DND-41 (cell line): Measurements from ENCODE around the gene BCR.

Source experiments
- ATAC-seq: fragments of 200-7000 bp; cut with Tn5 transposase; 3 replicates; pipeline ENCODE4 v1.9.1; 2021; ENCODE audit warnings: low read depth; ENCODE audit not compliant: insufficient read depth
- DNase-seq: peaks from one replicate; pipeline ENCODE4 v3.0.0-alpha.2; 2020
- H2AFZ ChIP-seq: 2 replicates; pipeline ENCODE4 v1.6.0; 2012; ENCODE audit warnings: low read depth, low read length
- H3K27ac ChIP-seq: 2 replicates; pipeline ENCODE4 v1.5.1; 2012; ENCODE audit warnings: low read length, inconsistent platforms
- H3K27me3 ChIP-seq: fragments of 200-600 bp; sonication (generic); 2 replicates; pipeline ENCODE4 v1.6.0; 2012; ENCODE audit warnings: low read length, mild to moderate bottlenecking, inconsistent platforms; ENCODE audit not compliant: insufficient read depth, poor library complexity
- H3K36me3 ChIP-seq: 2 replicates; pipeline ENCODE4 v1.5.1; 2012; ENCODE audit warnings: low read length, inconsistent platforms; ENCODE audit not compliant: insufficient read depth
- H3K4me1 ChIP-seq: 2 replicates; pipeline ENCODE4 v1.5.1; 2012; ENCODE audit warnings: mild to moderate bottlenecking, low read length; ENCODE audit not compliant: insufficient read depth
- H3K4me2 ChIP-seq: 2 replicates; pipeline ENCODE4 v1.6.0; 2012; ENCODE audit warnings: mild to moderate bottlenecking, moderate library complexity, low read length, inconsistent platforms; ENCODE audit not compliant: insufficient read depth
- H3K4me3 ChIP-seq, 2 experiments: fragments of 200-600 bp in 1 of 2; shearing (Covaris generic) in 1 of 2; 2 replicates each; pipeline ENCODE4 v1.5.1; 2012 to 2016; ENCODE audit warnings: inconsistent platforms in 2 of 2, low read length in 2 of 2, mild to moderate bottlenecking in 2 of 2, low read depth in 1 of 2, moderate library complexity in 1 of 2
- H3K79me2 ChIP-seq: 2 replicates; pipeline ENCODE4 v1.6.0; 2012; ENCODE audit warnings: low read length, inconsistent platforms; ENCODE audit not compliant: insufficient read depth
- H3K9ac ChIP-seq: 2 replicates; pipeline ENCODE4 v1.6.0; 2012; ENCODE audit warnings: low read depth, mild to moderate bottlenecking, inconsistent platforms, low read length, moderate library complexity
- H3K9me3 ChIP-seq: 2 replicates; pipeline ENCODE4 v1.5.1; 2012; ENCODE audit warnings: low read length, moderate library complexity, mild to moderate bottlenecking, inconsistent platforms; ENCODE audit not compliant: insufficient read depth, severe bottlenecking
- H4K20me1 ChIP-seq: 2 replicates; pipeline ENCODE4 v1.6.0; 2012; ENCODE audit warnings: low read length; ENCODE audit not compliant: insufficient read depth
- EZH2 ChIP-seq: IDR thresholded peaks from 3 replicates; pipeline ENCODE4 v1.6.1; 2012; ENCODE audit warnings: borderline replicate concordance, low read depth, mild to moderate bottlenecking, moderate library complexity, low read length, inconsistent platforms; ENCODE audit not compliant: severe bottlenecking
- TF ChIP-seq, protein P1 (sequence below): IDR thresholded peaks from 2 replicates; pipeline ENCODE4 v1.5.1; 2012; ENCODE audit warnings: borderline replicate concordance, low read length, moderate library complexity, mild to moderate bottlenecking; ENCODE audit not compliant: poor library complexity, severe bottlenecking; ENCODE audit errors: extremely low read depth

BCR gene

DNA sequence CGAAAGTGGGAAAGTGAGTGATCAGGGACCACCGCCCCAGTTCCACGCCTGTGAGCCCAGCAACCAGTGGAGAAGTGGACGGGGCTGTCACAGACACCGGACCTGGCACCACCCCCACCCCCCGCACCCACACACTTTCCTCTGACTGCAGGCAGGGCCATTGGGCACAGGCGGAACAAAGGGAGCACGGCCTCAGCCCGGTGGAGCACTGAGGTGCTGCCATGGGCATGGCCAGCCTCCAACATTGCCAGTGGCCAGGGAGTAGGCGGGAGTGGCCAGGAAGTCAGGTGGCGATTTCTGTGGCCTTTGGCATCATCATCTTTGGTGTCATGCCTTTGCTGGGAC is 78.5 kb downstream of the BCR start:
- H3K4me2 ChIP-seq: no peak overlapping the region
- no peak overlapping the region for H3K4me3 ChIP-seq
- no peak overlapping the region for H3K27ac ChIP-seq
- H3K9me3 ChIP-seq: no peaks in the 10 kb centered on the region
- H3K4me1 ChIP-seq: no peaks in the 10 kb centered on the region
- H4K20me1 ChIP-seq: peaks cover 33% of the 10 kb centered on the region
- TF ChIP-seq, protein P1, sequence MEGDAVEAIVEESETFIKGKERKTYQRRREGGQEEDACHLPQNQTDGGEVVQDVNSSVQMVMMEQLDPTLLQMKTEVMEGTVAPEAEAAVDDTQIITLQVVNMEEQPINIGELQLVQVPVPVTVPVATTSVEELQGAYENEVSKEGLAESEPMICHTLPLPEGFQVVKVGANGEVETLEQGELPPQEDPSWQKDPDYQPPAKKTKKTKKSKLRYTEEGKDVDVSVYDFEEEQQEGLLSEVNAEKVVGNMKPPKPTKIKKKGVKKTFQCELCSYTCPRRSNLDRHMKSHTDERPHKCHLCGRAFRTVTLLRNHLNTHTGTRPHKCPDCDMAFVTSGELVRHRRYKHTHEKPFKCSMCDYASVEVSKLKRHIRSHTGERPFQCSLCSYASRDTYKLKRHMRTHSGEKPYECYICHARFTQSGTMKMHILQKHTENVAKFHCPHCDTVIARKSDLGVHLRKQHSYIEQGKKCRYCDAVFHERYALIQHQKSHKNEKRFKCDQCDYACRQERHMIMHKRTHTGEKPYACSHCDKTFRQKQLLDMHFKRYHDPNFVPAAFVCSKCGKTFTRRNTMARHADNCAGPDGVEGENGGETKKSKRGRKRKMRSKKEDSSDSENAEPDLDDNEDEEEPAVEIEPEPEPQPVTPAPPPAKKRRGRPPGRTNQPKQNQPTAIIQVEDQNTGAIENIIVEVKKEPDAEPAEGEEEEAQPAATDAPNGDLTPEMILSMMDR: no peak
- TF ChIP-seq EZH2: no peak
- no peak overlapping the region for H3K9ac ChIP-seq
- peaks cover 90% of the 10 kb centered on the region for H3K36me3 ChIP-seq
- DNase-seq (no peak), ATAC-seq (no peak)
- H2AFZ ChIP-seq: no peak overlapping the region
- peaks cover 13% of the 10 kb centered on the region for H3K79me2 ChIP-seq
- no peaks in the 10 kb centered on the region for H3K27me3 ChIP-seq

DNA sequence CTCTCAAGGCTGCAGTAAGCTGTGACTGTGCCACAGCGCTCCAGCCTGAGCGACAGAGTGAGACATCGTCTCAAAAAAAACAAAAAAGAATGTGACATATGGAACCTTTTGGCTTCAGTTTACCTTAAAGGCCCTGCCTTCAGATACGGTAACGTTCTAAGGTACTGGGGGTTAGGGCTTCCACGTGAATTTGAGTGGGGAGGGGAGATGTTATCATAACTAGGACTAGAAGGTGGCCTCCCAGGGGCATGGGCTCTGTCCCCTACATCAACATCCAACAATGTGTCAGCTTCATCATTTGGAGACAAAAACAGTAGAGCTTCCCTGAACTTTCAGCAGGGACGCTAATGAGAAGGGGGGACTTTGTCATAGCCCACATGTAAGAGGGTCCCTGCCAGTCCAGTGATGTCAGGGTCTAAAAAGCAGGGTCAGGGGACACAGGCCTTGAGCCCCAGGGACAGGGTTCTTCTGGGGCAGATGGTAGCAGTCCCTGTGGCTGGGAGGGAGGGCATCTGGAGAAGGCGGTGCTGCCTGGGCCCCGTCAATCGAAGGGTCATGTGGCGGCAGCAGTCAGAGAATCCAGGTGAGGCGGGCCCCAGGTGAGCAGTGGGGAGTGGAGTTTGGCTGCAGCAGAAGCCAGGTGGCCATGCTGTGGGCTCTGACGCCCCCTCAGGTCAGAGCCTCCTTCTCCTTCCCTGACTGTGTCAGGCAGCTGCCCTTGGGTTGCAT is 79.8 kb downstream of the BCR start:
- no peak overlapping the region for H3K27ac ChIP-seq
- H2AFZ ChIP-seq: no peak overlapping the region
- no peak overlapping the region for H3K9ac ChIP-seq
- H3K27me3 ChIP-seq: no peaks in the 10 kb centered on the region
- peaks cover 31% of the 10 kb centered on the region for H4K20me1 ChIP-seq
- peaks cover 91% of the 10 kb centered on the region for H3K36me3 ChIP-seq
- no peaks in the 10 kb centered on the region for H3K4me1 ChIP-seq
- DNase-seq: no peak
- no peak for ATAC-seq
- H3K9me3 ChIP-seq: no peaks in the 10 kb centered on the region
- H3K4me2 ChIP-seq: no peak overlapping the region
- TF ChIP-seq, protein P1: peak; percentile 14
- no peak for TF ChIP-seq EZH2
- no peak overlapping the region for H3K4me3 ChIP-seq
- H3K79me2 ChIP-seq: peaks cover 13% of the 10 kb centered on the region

DNA sequence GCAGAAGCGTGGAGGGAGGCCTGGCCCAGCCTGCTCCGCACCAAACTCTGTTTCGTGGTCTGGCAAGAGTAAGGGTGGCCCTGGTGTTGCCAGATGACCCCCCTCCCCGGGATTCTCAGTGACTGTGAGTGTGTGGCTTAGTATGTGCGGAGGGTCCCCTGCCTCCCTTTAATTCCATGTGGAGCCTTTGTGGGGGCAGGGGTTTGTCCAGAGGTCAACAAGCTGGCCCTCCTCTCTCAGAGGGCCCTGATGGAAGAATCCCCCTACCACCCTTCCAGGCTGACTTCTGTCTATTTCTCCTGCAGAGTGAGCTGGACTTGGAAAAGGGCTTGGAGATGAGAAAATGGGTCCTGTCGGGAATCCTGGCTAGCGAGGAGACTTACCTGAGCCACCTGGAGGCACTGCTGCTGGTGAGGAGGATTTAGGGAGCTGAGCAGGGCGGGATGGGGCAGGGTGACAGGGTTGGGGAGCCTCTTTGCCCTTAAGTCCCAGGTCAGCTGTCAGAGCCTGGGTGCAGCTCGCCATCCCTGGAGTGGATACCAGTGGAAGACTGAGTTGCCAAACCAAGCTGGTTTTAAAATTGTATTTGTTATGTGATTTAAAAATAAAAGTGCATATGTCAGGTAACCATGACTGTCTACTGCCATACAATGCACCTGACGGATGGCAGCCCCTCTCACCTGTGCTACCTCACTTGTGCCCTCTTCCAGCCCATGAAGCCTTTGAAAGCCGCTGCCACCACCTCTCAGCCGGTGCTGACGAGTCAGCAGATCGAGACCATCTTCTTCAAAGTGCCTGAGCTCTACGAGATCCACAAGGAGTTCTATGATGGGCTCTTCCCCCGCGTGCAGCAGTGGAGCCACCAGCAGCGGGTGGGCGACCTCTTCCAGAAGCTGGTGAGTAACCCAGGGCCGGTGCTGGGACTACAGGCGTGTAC is 80.6 kb downstream of the BCR start:
- Histone ChIP-seq H2AFZ (no peak overlapping the region), H3K27ac (no peak overlapping the region), H3K9me3 (no peaks in the 10 kb centered on the region), H3K4me3 (no peak overlapping the region), H3K4me1 (no peaks in the 10 kb centered on the region), H3K36me3 (peaks cover 91% of the 10 kb centered on the region), H3K79me2 (peaks cover 13% of the 10 kb centered on the region), H3K9ac (no peak overlapping the region), H3K27me3 (no peaks in the 10 kb centered on the region), H3K4me2 (no peak overlapping the region), H4K20me1 (peaks cover 26% of the 10 kb centered on the region)
- TF ChIP-seq, protein P1: no peak
- TF ChIP-seq EZH2: no peak
- no peak for ATAC-seq
- DNase-seq: no peak
